Hematopoietic multipotent progenitor cell treated with erythropoietin and hydrocortisone succinate and interleukin-3 and kit ligand, for 6 days (in vitro differentiated cells): ENCODE data around the gene SEMA4D.
A peak's percentile ranks its signal among the peaks of the same experiment; 100 is the strongest.

ENCODE experiments used
- DNase-seq: peaks from one replicate; pipeline ENCODE4 v3.0.0-alpha.2; 2015

SEMA4D gene

GRCh38 chr9:89441986-89442385 is 55.9 kb downstream of the SEMA4D start:
- DNase-seq: no peak

- no peak for DNase-seq
These were observed 56.3 kb downstream of the SEMA4D start for GRCh38 chr9:89441655-89441970.

GRCh38 chr9:89440951-89441654 is 56.8 kb downstream of the SEMA4D start:
- DNase-seq: no peak

- peak; percentile 46 for DNase-seq
These were observed 57.4 kb downstream of the SEMA4D start for GRCh38 chr9:89440548-89440947.

- no peak for DNase-seq
These were observed 57.9 kb downstream of the SEMA4D start for GRCh38 chr9:89440046-89440445.

GRCh38 chr9:89439571-89439970 is 58.3 kb downstream of the SEMA4D start:
- DNase-seq: no peak

- DNase-seq: no peak
These were observed 59.7 kb downstream of the SEMA4D start for GRCh38 chr9:89438194-89438593.

GRCh38 chr9:89437772-89438171 is 60.1 kb downstream of the SEMA4D start:
- no peak for DNase-seq

GRCh38 chr9:89436963-89437625 is 60.8 kb downstream of the SEMA4D start:
- peak; percentile 49 for DNase-seq

- no peak for DNase-seq
These were observed 61.6 kb downstream of the SEMA4D start for GRCh38 chr9:89436326-89436725.

- DNase-seq: peak; percentile 60
These were observed 62.7 kb downstream of the SEMA4D start for GRCh38 chr9:89435071-89435823.

- DNase-seq: no peak
These were observed 63.3 kb downstream of the SEMA4D start for GRCh38 chr9:89434636-89435035.

GRCh38 chr9:89433826-89434225 is 64.1 kb downstream of the SEMA4D start:
- DNase-seq: no peak

- no peak for DNase-seq
These were observed 64.9 kb downstream of the SEMA4D start for GRCh38 chr9:89432986-89433530.

GRCh38 chr9:89431930-89432725 is 65.8 kb downstream of the SEMA4D start:
- DNase-seq: peak; percentile 91

- DNase-seq: no peak
These were observed 66.9 kb downstream of the SEMA4D start for GRCh38 chr9:89430995-89431394.

- DNase-seq: peak; percentile 65
These were observed 68.7 kb downstream of the SEMA4D start for GRCh38 chr9:89428901-89429890.

GRCh38 chr9:89428222-89428761 is 69.6 kb downstream of the SEMA4D start:
- no peak for DNase-seq

GRCh38 chr9:89427621-89428221 is 70.2 kb downstream of the SEMA4D start:
- DNase-seq: no peak

- DNase-seq: no peak
These were observed 71.4 kb downstream of the SEMA4D start for GRCh38 chr9:89426384-89426961.
